Fibroblast of skin of back (primary cell): Measurements from ENCODE around the gene PROSER3. TPM values are rescaled to one million over a fixed set of nuclear protein-coding genes. Genes with fewer than 3 reads are reported as not detected.
A peak's percentile ranks its signal among the peaks of the same experiment; 100 is the strongest.

ENCODE experiments used
- DNase-seq: peaks from one replicate; pipeline ENCODE4 v3.0.0-alpha.2; 2013
- polyA plus RNA-seq, 2 experiments: library from polyadenylated mRNA; unstranded; fragments of 120-200 nt; gene quantifications; one replicate each; pipeline ENCODE4 v1.2.1, GENCODE V29; 2013; ENCODE audit not compliant: insufficient read length in 2 of 2

The PROSER3 gene
- polyA plus RNA-seq (2013, experiment 1 of 2; ENCODE audit: insufficient read length): 17.0 TPM
- polyA plus RNA-seq (2013, experiment 2 of 2; ENCODE audit: insufficient read length): 8.0 TPM

DNA sequence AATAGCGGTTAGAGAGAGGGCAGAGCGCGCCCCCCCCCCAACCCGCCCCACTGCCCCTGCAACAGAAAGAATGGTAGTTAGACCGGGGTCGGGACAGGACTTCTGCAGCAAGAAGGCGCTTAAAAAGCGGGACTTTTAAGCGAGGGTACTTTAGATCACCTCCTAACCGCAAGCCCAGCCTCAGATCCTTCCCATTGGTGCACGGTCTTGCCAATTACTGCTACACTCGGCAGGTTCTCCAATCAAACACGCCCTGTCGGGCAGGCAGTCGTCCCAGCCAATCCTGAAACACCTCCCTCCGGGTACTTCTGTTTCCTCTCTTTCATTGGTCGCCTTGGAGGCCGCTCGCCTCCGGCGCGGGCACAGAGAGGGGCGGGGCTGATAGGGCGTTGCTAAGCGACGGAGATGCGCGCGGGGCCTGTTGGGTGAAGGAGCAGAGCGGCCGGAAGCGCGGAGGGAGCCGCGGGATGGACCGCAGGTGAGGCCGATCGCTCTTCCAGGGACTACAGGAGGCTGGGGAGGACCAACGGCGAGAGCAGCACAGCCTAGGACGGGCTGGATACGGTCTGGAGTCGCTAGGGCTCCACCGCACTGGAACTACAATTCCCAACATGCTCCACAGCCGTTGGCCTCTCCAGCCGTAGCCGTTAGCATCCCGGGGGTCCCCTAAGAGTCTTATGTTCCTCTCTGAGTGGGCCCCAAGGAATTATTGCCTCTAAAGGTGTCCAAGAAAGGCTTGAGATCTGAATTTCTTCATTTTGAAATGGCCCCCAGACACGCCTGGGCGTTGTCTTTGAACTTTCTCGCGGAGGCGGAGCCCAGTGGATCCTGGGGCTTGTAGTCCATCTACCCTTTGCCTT, at the start of gene PROSER3:
TSS of gene PROSER3 (plus strand) at position 428 of the 860 bp plus-strand sequence. CDS start at position 468, 40 bp downstream.
- peak; percentile 99 for DNase-seq

GRCh38 chr19:35708391-35708790, 49.6 kb upstream of the PROSER3 start:
- DNase-seq: no peak

DNA sequence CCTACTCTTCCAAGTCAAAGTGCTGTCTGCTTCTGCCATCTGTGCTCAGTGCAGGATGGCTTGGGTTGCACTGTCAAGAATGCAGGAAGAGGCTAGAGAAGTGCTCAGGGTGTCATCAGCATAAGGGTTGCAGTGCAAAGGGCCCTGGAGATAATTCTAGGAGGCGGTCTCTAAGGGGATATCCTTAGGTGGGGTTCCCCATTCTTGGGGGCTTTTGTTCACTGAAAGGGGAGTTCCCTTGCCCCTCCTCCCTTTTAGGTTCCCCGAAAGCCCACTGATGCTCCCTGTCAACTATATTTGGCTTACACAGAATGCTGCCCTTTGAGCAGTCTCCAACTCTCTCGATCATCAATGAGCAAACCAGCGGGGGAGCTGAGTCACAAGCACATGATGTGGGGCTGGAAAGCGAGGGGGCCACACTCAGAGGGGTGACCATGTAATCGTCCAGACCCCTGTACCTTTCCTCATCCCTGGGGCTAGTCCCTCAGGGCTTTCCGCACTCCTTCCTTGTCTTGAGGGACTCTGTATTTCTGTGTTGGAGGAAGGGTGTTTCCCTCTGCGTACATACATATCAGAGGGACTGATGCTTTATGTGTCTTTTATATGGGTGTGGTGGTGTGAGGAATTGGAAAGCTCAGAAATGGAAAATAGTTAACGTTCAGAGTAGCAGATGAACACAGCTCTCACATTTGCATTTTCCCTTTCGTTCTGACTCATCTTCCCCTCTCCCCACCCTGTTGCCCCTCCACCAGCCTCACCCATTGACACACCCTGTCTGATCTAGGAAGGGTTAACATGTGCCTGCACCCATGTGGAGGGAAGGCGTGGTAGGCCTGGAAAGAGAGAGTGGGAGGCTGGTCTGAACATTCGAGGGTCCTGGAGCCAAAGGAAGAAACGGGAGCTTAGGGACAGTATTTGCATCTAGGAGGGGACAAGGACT, 46.9 kb upstream of the PROSER3 start:
- no peak for DNase-seq

DNA sequence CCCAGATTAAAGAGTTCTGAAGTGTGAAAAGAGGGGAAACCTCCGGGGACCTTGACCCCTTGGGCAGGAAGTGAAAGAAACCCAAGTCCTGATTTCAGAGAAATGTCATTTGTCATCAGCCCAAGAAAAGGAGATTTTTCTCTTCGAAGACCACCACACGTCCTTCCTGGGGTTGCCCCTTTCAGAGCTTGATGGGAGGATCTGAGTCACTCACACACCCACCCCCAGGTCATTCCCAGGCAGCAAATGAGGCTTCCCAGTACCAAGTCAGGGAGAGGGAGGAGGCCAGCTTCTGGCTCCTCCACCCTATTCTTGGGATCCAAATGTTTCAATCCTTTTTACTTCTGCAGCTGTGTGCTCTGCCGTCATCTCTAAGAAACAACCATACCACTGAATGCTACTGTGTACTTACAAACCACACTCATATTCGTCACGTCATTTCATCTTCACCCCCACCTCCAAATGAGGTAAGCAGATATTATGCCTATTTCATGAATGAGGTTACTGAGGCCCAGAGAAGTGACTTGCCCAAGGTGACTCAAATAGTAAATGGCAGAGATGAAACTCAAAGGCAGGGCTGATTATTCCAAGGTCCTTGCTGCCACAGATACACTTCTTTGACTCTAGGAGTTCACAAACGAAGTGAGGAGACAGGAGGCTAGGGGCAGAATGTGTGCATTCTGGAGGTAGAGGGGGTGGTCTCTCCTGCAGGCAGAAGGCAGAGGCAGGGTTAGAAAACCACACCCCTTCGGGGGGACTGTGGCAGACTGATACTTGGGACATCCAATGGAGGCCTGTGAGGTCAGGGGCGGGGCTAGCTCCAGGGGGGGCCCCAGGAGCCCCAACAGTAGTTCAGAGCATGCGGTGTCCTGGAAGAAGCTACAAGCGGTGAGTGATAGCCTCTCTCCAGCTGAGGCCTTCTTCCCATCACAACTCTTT, 45.1 kb upstream of the PROSER3 start:
- DNase-seq: no peak

GRCh38 chr19:35713506-35713850, 44.5 kb upstream of the PROSER3 start:
- no peak for DNase-seq

GRCh38 chr19:35713904-35714495, 44.0 kb upstream of the PROSER3 start:
- DNase-seq: no peak

DNA sequence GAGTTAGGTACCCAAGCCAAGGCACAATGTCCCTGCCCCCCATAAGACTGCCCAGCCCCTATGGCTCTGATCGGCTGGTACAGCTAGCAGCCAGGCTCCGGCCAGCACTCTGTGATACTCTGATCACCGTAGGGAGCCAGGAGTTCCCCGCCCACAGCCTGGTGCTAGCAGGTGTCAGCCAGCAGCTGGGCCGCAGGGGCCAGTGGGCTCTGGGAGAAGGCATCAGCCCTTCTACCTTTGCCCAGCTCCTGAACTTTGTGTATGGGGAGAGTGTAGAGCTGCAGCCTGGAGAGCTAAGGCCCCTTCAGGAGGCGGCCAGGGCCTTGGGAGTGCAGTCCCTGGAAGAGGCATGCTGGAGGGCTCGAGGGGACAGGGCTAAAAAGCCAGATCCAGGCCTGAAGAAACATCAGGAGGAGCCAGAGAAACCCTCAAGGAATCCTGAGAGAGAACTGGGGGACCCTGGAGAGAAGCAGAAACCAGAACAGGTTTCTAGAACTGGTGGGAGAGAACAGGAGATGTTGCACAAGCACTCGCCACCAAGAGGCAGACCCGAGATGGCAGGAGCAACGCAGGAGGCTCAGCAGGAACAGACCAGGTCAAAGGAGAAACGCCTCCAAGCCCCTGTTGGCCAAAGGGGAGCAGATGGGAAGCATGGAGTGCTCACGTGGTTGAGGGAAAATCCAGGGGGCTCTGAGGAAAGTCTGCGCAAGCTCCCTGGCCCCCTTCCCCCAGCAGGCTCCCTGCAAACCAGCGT, 43.2 kb upstream of the PROSER3 start:
- DNase-seq: no peak

- DNase-seq: no peak
These were observed 42.6 kb upstream of the PROSER3 start for GRCh38 chr19:35715355-35715809.

- DNase-seq: peak; percentile 46
These were observed 41.8 kb upstream of the PROSER3 start for GRCh38 chr19:35715981-35716800.

DNA sequence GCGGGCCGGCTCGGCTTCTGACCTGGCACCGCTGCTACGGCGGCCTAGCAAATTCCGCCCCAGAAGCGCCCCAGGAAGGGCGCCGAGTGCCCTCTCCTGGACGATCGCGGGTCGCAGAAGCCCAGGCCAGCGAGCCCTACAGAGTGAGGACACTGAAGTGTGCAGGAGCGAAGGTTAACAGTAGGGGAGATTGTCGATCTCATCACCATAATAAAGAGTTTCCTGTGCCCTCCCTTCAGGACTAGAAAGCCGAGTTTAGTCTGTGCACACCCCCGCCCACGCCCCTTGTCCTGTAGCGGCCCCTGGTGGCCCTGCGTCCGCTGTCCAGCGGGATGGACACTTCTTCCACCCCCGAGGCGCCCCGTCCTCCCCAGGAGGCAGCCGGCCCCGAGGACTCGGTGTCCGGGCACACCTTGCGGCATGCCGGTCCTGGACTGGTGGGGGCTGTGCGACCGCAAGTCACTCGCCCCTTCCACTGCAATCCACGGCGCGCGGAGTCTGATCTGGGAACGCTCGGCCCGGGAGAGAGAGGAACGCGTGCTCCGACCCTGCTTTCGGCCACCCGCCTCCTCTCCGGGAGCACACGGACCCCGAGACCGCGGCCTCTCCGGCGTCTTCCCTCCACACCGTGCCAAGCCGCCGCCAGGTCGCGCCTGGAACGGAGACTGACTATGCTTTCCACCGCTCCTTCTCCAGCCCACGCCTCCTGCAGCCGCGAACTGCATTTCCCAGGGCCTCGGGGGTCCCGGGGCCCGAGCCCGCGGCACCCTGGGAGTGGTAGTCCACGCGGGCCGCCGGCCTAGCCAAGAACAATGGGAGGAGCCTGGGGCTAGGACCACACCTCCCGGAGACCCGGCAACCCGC, 40.9 kb upstream of the PROSER3 start:
- peak; percentile 86 for DNase-seq

DNA sequence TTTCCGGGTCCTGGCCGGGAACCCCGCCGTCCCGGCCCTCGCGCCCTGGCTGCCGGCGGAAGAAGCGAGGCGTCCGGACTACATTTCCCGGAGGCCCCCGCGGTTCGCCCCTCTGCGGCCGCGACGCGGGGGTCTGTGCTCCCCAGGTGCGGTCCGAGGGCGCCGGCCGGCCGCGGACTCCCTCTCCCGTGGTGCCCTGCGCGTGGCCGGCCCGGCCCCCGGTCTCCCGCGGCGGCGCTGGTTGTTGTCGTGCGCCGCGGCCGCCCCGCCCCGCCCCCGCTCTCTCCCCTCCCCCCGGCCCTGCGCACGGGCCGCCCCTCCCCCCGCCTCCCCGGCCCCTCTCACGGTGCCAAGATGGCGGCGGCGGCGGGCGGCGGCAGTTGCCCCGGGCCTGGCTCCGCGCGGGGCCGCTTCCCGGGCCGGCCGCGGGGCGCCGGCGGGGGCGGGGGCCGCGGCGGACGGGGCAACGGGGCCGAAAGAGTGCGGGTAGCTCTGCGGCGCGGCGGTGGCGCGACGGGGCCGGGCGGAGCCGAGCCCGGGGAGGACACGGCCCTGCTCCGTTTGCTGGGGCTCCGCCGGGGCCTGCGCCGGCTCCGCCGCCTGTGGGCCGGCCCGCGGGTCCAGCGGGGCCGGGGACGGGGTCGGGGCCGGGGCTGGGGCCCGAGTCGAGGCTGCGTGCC, 40.2 kb upstream of the PROSER3 start, which contains the start of gene KMT2B:
TSS of gene KMT2B (plus strand) at position 339 of the 680 bp plus-strand sequence. CDS start at position 355, 16 bp downstream.
- peak; percentile 96 for DNase-seq

- peak; percentile 20 for DNase-seq
These were observed 39.5 kb upstream of the PROSER3 start for GRCh38 chr19:35718345-35719041.

GRCh38 chr19:35719402-35720162, 38.4 kb upstream of the PROSER3 start:
- no peak for DNase-seq

DNA sequence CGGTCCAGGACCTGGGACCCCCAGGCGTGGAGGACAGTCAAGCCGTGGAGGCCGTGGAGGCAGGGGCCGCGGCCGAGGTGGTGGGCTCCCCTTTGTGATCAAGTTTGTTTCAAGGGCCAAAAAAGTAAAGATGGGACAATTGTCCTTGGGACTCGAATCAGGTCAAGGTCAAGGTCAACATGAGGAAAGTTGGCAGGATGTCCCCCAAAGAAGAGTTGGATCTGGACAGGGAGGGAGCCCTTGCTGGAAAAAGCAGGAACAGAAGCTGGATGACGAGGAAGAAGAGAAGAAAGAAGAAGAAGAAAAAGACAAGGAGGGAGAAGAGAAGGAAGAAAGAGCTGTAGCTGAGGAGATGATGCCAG, 37.8 kb upstream of the PROSER3 start:
- DNase-seq: no peak

GRCh38 chr19:35720648-35721047, 37.3 kb upstream of the PROSER3 start:
- DNase-seq: no peak

DNA sequence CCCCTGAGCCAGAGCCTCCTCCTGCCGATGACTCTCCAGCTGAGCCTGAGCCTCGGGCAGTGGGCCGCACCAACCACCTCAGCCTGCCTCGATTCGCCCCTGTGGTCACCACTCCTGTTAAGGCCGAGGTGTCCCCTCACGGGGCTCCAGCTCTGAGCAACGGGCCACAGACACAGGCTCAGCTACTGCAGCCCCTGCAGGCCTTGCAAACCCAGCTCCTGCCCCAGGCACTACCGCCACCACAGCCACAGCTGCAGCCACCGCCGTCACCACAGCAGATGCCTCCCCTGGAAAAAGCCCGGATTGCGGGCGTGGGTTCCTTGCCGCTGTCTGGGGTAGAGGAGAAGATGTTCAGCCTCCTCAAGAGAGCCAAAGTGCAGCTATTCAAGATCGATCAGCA, 36.6 kb upstream of the PROSER3 start:
- DNase-seq: no peak

- no peak for DNase-seq
These were observed 35.5 kb upstream of the PROSER3 start for GRCh38 chr19:35722461-35722860.
